ENCODE results near the gene ARID4B.
A peak's percentile ranks its signal among the peaks of the same experiment; 100 is the strongest.

Gene ARID4B

GRCh38 chr1:235128456-235129328, 199.3 kb downstream of the ARID4B start, which contains the start of gene TOMM20:
TSS of gene TOMM20 (minus strand) at chr1:235128837. CDS start at chr1:235128715, 122 bp downstream.
- peak; percentile 90 to 91 for DNase-seq (ENCODE audit: low read depth in 2 of 2)

GRCh38 chr1:235127732-235128455, 200.1 kb downstream of the ARID4B start:
- DNase-seq (ENCODE audit: low read depth in 2 of 2), result no peak

- no peak for DNase-seq (ENCODE audit: low read depth in 2 of 2)
Observed at GRCh38 chr1:235127203-235127602, 200.8 kb downstream of the ARID4B start.

GRCh38 chr1:235124665-235125064, 203.3 kb downstream of the ARID4B start:
- no peak for DNase-seq (ENCODE audit: low read depth in 2 of 2)

GRCh38 chr1:235124111-235124510, 203.9 kb downstream of the ARID4B start:
- DNase-seq (ENCODE audit: low read depth in 2 of 2), result no peak

- DNase-seq (ENCODE audit: low read depth in 2 of 2), result no peak
Observed at GRCh38 chr1:235122348-235122747, 205.6 kb downstream of the ARID4B start.
